Measurements from ENCODE around the gene FAM72A. TPM values are rescaled to one million over a fixed set of nuclear protein-coding genes. Genes with fewer than 3 reads are reported as not detected.
"Not testable (repeated sequence)": the region's sequence is repeated elsewhere in the genome, so short reads cannot be mapped to it uniquely, and the experiment has no call there.

The FAM72A gene
- total RNA-seq, 1 donor from 2014 or later, result 8.8 TPM

DNA sequence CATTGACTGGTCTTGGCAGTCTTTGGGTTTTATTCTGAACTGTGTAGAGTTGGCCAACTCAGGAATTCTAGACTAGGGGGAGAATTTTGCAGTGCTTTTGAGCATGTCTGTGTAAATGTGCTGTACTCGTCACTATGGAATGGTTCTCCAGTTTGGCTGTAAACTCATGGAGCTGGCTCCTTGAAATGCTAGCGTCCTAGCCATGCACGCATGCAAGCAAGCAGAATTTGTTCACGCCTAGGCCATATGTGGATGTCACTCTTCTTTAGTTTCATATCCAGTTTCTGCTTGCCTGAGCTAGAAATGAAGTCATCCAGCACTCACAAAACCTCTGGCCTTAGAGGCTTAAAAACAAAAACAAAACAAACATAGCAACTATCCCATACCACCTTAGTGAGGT, 37.6 kb upstream of the FAM72A start:
- H3K4me1 Mint-ChIP-seq (ENCODE audit: low read depth, unreplicated experiment); H3K79me2 ChIP-seq (ENCODE audit: insufficient read depth, low read length); H3K4me3 ChIP-seq (ENCODE audit: insufficient read depth, low read depth, low read length); DNase-seq (ENCODE audit: low read depth); H3K9me3 Mint-ChIP-seq (ENCODE audit: unreplicated experiment); H3K27ac Mint-ChIP-seq (ENCODE audit: unreplicated experiment); H3K4me3 Mint-ChIP-seq (ENCODE audit: unreplicated experiment); H3K27ac ChIP-seq (ENCODE audit: low read depth, low read length); H3K9me3 ChIP-seq (ENCODE audit: insufficient read depth, low read depth, low read length); H3K36me3 ChIP-seq (ENCODE audit: insufficient read depth, low read length); H3K4me1 ChIP-seq (ENCODE audit: insufficient read depth, low read length); H3K27me3 ChIP-seq (ENCODE audit: insufficient read depth, low read length); H3K9ac ChIP-seq (ENCODE audit: low read length); H4K20me1 ChIP-seq (ENCODE audit: insufficient read depth, low read length); H3K27me3 Mint-ChIP-seq (ENCODE audit: low read depth, unreplicated experiment); H2AFZ ChIP-seq (ENCODE audit: low read depth, low read length); FAIRE-seq; H3K36me3 Mint-ChIP-seq (ENCODE audit: low read depth, unreplicated experiment); H3K4me2 ChIP-seq (ENCODE audit: low read length): not testable (repeated sequence)

DNA sequence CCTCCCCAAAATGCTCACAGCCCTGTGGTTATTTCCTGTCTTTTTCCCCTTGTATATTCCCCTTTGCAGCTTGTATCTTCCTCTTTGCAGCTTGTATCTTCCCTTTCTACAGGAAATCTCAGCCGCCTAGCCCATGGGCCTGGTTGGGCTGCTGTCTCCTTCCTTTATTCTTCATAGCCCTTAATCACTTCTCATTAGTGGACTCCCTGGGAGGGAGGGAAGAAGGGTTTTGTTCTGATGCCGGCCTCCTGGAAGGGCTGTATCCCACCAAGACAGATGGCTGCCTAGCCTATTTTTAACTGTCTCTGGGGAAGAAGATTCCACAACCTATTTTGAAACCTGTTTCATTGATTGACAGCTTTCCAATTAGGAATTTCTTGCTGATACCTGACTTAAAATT, 32.6 kb upstream of the FAM72A start:
- not testable (repeated sequence) for H3K4me3 ChIP-seq (ENCODE audit: insufficient read depth, low read depth, low read length)

DNA sequence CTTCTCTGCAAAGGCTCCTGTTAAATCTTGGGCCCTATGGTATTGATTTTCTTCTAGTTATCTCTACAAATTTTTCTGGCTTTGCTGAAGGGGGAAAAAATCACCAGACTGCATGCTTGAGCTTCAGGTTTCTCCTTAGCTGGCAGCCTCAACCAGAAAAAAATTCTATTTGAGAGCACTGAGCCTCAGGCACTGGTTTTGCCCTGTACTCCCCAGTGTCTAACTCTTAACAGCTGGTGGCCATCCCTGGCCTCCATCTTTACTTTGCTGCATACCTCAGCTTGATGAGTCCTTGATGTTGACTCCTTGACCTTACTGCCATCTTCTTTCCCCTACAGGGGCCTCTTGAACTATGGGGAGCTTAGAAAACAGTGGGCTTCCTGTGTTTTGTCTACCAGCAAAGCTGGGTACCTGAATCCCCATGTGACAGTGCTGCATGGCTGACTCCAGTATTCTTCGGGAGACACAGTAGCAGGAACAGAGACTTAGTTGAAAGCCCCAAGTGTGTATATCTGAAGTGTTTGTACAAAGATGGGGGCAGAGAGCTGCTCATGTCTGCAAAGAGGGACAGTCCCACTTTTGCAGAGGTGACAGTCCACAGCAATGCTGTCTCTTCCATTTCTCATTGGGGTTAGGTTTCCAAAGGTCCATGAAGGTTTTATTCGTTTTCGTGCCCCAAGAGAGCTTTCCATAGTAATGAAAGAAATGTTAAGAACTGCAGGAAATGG, 31.7 kb upstream of the FAM72A start:
- H3K9me3 ChIP-seq (ENCODE audit: insufficient read depth, low read depth, low read length); H3K27ac ChIP-seq (ENCODE audit: low read depth, low read length); H3K4me2 ChIP-seq (ENCODE audit: low read length); H3K9me3 Mint-ChIP-seq (ENCODE audit: unreplicated experiment); H3K36me3 ChIP-seq (ENCODE audit: insufficient read depth, low read length); H3K79me2 ChIP-seq (ENCODE audit: insufficient read depth, low read length); H2AFZ ChIP-seq (ENCODE audit: low read depth, low read length); DNase-seq (ENCODE audit: low read depth); H3K4me3 ChIP-seq (ENCODE audit: insufficient read depth, low read depth, low read length); H3K27me3 Mint-ChIP-seq (ENCODE audit: low read depth, unreplicated experiment); H3K27me3 ChIP-seq (ENCODE audit: insufficient read depth, low read length); H4K20me1 ChIP-seq (ENCODE audit: insufficient read depth, low read length); H3K9ac ChIP-seq (ENCODE audit: low read length); H3K4me3 Mint-ChIP-seq (ENCODE audit: unreplicated experiment); H3K4me1 Mint-ChIP-seq (ENCODE audit: low read depth, unreplicated experiment); H3K36me3 Mint-ChIP-seq (ENCODE audit: low read depth, unreplicated experiment); H3K27ac Mint-ChIP-seq (ENCODE audit: unreplicated experiment); FAIRE-seq; H3K4me1 ChIP-seq (ENCODE audit: insufficient read depth, low read length): not testable (repeated sequence)

More for the DNA sequence above, 32.6 kb upstream of the FAM72A start:
- H3K79me2 ChIP-seq (ENCODE audit: insufficient read depth, low read length); H2AFZ ChIP-seq (ENCODE audit: low read depth, low read length); FAIRE-seq; H4K20me1 ChIP-seq (ENCODE audit: insufficient read depth, low read length); H3K4me1 Mint-ChIP-seq (ENCODE audit: low read depth, unreplicated experiment); H3K27me3 ChIP-seq (ENCODE audit: insufficient read depth, low read length); H3K36me3 Mint-ChIP-seq (ENCODE audit: low read depth, unreplicated experiment); H3K9me3 Mint-ChIP-seq (ENCODE audit: unreplicated experiment); H3K9ac ChIP-seq (ENCODE audit: low read length); H3K4me3 Mint-ChIP-seq (ENCODE audit: unreplicated experiment); H3K27me3 Mint-ChIP-seq (ENCODE audit: low read depth, unreplicated experiment); H3K27ac Mint-ChIP-seq (ENCODE audit: unreplicated experiment); H3K4me2 ChIP-seq (ENCODE audit: low read length); H3K36me3 ChIP-seq (ENCODE audit: insufficient read depth, low read length); DNase-seq (ENCODE audit: low read depth); H3K4me1 ChIP-seq (ENCODE audit: insufficient read depth, low read length); H3K9me3 ChIP-seq (ENCODE audit: insufficient read depth, low read depth, low read length); H3K27ac ChIP-seq (ENCODE audit: low read depth, low read length): not testable (repeated sequence)

DNA sequence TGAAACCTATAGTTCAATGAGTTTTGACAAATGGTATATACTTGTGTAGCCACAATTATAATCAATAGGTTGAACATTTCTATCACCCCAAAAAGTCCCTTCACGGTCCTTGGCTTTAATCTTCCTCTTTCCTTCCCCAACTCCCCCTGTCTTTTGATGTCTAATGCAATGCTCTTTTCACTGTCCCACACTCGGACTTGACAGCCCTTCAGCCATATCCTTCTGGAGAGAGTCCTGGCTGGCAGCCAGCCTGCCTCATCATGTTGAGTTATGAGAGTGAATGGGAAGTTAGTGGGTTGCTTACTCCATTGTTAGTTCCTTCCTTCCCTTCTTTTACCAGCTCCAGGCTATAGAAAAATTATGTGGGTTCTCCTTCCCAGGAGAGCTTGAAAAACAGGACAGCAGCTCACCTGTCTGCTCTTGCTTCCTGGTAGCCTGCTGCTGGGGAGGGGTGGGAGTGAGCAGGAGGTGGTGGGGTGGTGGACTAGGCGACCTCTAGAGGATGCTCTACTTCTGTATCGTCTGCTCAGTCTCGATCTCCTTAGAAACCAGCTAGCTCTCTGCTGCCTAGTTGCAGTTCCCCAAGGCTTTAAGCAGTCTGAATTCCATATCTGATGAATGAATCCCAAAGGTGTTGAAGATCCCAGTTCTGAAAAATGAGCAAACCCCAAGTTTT, 30.5 kb upstream of the FAM72A start:
- not testable (repeated sequence) for H3K36me3 Mint-ChIP-seq (ENCODE audit: low read depth, unreplicated experiment); H3K4me1 Mint-ChIP-seq (ENCODE audit: low read depth, unreplicated experiment); H3K4me3 Mint-ChIP-seq (ENCODE audit: unreplicated experiment); H3K4me1 ChIP-seq (ENCODE audit: insufficient read depth, low read length); H3K27me3 ChIP-seq (ENCODE audit: insufficient read depth, low read length); H3K4me2 ChIP-seq (ENCODE audit: low read length); H3K27me3 Mint-ChIP-seq (ENCODE audit: low read depth, unreplicated experiment); H3K9me3 ChIP-seq (ENCODE audit: insufficient read depth, low read depth, low read length); H3K79me2 ChIP-seq (ENCODE audit: insufficient read depth, low read length); H3K9me3 Mint-ChIP-seq (ENCODE audit: unreplicated experiment); H2AFZ ChIP-seq (ENCODE audit: low read depth, low read length); H4K20me1 ChIP-seq (ENCODE audit: insufficient read depth, low read length); DNase-seq (ENCODE audit: low read depth); H3K27ac ChIP-seq (ENCODE audit: low read depth, low read length); H3K27ac Mint-ChIP-seq (ENCODE audit: unreplicated experiment); H3K9ac ChIP-seq (ENCODE audit: low read length); FAIRE-seq; H3K36me3 ChIP-seq (ENCODE audit: insufficient read depth, low read length); H3K4me3 ChIP-seq (ENCODE audit: insufficient read depth, low read depth, low read length)

DNA sequence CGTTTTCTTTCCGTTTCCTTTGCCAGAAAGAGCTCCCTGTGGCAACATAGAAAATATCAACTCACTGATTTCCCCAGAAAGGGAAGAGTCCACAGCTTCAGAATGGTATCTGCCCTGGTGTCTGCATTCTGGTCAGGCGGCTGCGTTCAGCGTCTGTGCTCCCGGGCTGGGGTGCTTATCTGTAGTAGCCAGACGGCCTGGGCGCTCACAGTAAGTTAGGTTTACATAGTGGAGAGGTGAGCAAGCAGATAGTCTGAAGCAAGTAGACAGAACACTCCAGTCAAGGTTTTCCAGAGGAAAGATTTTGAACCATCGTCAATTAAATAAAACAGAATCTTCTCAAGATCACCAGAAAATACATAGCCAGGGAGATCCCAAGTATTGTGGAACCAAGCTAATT, 29.4 kb upstream of the FAM72A start:
- not testable (repeated sequence) for H3K4me1 ChIP-seq (ENCODE audit: insufficient read depth, low read length); H3K9ac ChIP-seq (ENCODE audit: low read length); H3K36me3 Mint-ChIP-seq (ENCODE audit: low read depth, unreplicated experiment); H3K27me3 Mint-ChIP-seq (ENCODE audit: low read depth, unreplicated experiment); H3K79me2 ChIP-seq (ENCODE audit: insufficient read depth, low read length); H4K20me1 ChIP-seq (ENCODE audit: insufficient read depth, low read length); H3K4me1 Mint-ChIP-seq (ENCODE audit: low read depth, unreplicated experiment); H3K27me3 ChIP-seq (ENCODE audit: insufficient read depth, low read length); H3K4me2 ChIP-seq (ENCODE audit: low read length); H3K27ac Mint-ChIP-seq (ENCODE audit: unreplicated experiment); H3K9me3 Mint-ChIP-seq (ENCODE audit: unreplicated experiment); H3K36me3 ChIP-seq (ENCODE audit: insufficient read depth, low read length); H3K27ac ChIP-seq (ENCODE audit: low read depth, low read length); H3K9me3 ChIP-seq (ENCODE audit: insufficient read depth, low read depth, low read length); FAIRE-seq; H3K4me3 ChIP-seq (ENCODE audit: insufficient read depth, low read depth, low read length); H3K4me3 Mint-ChIP-seq (ENCODE audit: unreplicated experiment); H2AFZ ChIP-seq (ENCODE audit: low read depth, low read length)
- DNase-seq (ENCODE audit: low read depth), result peak; percentile 23

DNA sequence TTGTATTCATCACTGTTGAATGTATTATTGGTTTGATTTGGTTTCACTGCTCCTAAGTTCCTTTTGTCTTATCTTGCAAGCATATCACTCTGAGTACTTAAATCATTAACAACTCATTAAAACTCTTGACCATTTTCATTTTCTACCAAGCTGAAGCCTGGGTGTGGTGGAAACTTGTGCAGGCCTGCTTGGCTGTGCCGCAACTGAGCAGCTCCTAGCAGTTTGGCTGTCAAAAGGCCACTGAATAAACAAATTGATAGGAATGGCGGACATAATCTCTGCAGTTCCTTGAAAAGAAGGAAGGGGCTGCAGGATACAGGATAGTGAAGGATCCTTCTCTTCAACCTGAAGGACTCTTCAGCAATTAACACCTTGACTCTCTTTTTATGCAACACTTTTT, 26.6 kb upstream of the FAM72A start:
- H3K4me2 ChIP-seq (ENCODE audit: low read length); FAIRE-seq; H3K27me3 ChIP-seq (ENCODE audit: insufficient read depth, low read length); H3K36me3 ChIP-seq (ENCODE audit: insufficient read depth, low read length); H3K9me3 Mint-ChIP-seq (ENCODE audit: unreplicated experiment); DNase-seq (ENCODE audit: low read depth); H3K4me3 Mint-ChIP-seq (ENCODE audit: unreplicated experiment); H3K36me3 Mint-ChIP-seq (ENCODE audit: low read depth, unreplicated experiment); H3K27ac ChIP-seq (ENCODE audit: low read depth, low read length); H4K20me1 ChIP-seq (ENCODE audit: insufficient read depth, low read length); H3K79me2 ChIP-seq (ENCODE audit: insufficient read depth, low read length); H2AFZ ChIP-seq (ENCODE audit: low read depth, low read length); H3K9ac ChIP-seq (ENCODE audit: low read length); H3K27ac Mint-ChIP-seq (ENCODE audit: unreplicated experiment); H3K4me1 Mint-ChIP-seq (ENCODE audit: low read depth, unreplicated experiment); H3K27me3 Mint-ChIP-seq (ENCODE audit: low read depth, unreplicated experiment); H3K9me3 ChIP-seq (ENCODE audit: insufficient read depth, low read depth, low read length); H3K4me1 ChIP-seq (ENCODE audit: insufficient read depth, low read length); H3K4me3 ChIP-seq (ENCODE audit: insufficient read depth, low read depth, low read length): not testable (repeated sequence)
